Right lobe of liver (tissue), 4 donors: Measurements from ENCODE around the gene GLYATL1B.

ENCODE experiments used
- CTCF ChIP-seq, 4 donors: fragments of 200-600 bp in 3 of 4; fragments of 450-650 bp in 1 of 4; IDR thresholded peaks; one replicate each; pipeline versions ENCODE4 v1.5.1 to v1.8.0; 2016 to 2022; ENCODE audit warnings: antibody characterized with exemption in 4 of 4, mild to moderate bottlenecking in 2 of 4
- POLR2A ChIP-seq: fragments of 450-650 bp; IDR thresholded peaks from one replicate; pipeline ENCODE4 v1.6.1; 2017; ENCODE audit warnings: antibody characterized with exemption, mild to moderate bottlenecking
- donor health status: DM: no; HTN: no; CAD: no.
- donor health status: DM: no; HTN: no; CAD: no.
- donor health status: DM: no; HTN: yes; CAD: no.

GRCh38 chr11:59114344-59114743 lies 28.2 kb downstream of the GLYATL1B start:
- TF ChIP-seq CTCF (IDR thresholded peaks at IDR 0.05) (no peak), POLR2A (no peak)
